HPDE6-E6E7 (cell line): Measurements from ENCODE around the gene ENO3.

ENCODE experiments used
- DNase-seq: peaks from one replicate; pipeline ENCODE4 v3.0.0; 2011; ENCODE audit warnings: missing footprints; ENCODE audit errors: extremely low spot score

ENO3 gene

GRCh38 chr17:4937553-4937952, 13.4 kb upstream of the ENO3 start:
- no peak for DNase-seq

GRCh38 chr17:4938069-4938491, 12.8 kb upstream of the ENO3 start:
- no peak for DNase-seq

- no peak for DNase-seq
Observed at GRCh38 chr17:4938688-4939545, 12.0 kb upstream of the ENO3 start.

DNA sequence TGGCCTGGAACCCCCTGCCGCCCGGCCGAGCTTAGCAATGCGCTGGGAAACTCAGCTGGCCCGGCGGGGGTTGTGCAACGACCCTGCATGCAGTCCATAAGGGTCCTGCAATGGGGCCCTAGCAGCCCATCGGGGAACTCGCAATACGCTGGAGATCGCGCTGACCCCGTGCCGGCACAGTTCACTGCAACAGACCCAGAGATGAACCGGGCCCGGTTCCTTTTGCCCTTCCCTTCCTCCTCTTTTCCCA, 11.4 kb upstream of the ENO3 start:
- DNase-seq = no peak

- DNase-seq = peak; percentile 96
Observed at GRCh38 chr17:4939796-4940554, 10.9 kb upstream of the ENO3 start, which contains the start of the genes RNF167 and SLC25A11. TSS of gene RNF167 (plus strand) at chr17:4940268. CDS start at chr17:4940910, 642 bp downstream. TSS of gene SLC25A11 (minus strand) at chr17:4940046. CDS start at chr17:4939910, 136 bp downstream.

DNA sequence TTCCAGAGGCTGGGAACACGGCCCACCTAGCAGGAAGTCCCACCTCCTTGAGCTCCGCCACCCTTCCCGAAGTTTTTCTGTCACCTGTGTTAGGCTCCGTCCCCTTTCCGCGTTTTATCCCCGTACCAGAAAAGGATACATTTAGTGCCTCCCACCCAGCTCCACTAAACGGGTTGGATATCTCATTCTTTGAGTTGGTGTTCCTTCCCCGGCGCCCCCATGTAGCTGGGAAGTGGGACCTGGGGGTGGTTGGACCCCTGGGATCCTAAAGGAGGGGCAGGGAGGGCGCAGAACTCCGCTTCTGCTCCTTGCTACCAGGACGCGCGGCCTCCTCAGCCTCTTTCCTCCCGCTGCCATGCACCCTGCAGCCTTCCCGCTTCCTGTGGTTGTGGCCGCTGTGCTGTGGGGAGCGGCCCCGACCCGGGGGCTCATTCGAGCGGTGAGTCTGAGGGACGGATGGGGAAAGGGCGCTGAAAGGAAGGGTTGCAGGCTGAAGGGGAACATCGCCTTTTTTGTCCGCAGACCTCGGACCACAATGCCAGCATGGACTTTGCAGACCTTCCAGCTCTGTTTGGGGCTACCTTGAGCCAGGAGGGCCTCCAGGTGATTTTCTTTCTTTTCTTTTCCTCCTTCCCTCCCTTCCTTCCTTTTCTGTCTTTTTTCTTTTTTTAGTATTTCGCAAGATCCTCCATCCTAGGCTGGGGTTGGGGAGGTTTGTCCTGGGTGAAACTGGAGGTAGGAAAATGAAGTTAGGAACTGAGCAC, 10.2 kb upstream of the ENO3 start:
- peak; percentile 64 for DNase-seq

DNA sequence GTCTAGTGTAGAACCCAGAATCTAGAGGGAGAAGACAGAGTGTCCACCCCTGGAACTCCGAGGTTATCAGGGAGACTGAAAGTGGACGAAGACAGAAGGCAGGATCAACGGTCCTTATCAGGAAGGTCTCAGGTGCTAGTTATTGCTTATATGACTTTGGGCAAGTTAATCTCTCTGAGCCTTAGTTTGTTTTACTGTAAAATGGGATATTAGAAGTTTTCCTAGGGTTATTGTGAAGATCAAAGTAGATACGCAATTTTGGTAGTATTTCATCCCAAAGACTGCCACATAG, 9.7 kb upstream of the ENO3 start:
- DNase-seq = no peak

DNA sequence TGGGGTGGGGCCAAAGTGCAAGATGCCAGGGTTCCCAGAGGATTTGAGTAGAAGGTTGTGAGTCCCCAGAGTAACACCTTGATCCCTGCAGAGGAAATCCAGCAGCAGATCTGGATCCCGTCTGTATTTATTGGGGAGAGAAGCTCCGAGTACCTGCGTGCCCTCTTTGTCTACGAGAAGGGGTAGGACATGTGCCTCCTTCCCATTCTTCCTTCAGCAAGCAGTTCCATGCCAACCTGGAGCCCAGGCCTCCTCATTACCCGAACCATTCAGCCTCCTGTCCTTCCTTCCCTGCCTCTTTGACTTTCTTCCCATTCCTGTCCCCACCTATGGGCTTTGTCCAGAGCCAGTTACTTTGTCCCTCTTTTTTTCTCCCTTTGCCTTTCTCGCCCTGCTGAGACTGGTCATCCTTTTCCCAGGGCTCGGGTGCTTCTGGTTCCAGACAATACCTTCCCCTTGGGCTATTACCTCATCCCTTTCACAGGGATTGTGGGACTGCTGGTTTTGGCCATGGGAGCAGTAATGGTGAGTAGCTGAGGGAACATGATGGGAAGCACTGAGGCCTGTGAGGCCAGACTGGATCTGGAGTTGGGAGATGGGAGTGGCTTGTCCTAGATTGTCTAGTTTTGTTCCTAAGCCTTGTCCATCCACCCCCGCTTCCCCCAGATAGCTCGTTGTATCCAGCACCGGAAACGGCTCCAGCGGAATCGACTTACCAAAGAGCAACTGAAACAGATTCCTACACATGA, 8.0 kb upstream of the ENO3 start:
- no peak for DNase-seq

DNA sequence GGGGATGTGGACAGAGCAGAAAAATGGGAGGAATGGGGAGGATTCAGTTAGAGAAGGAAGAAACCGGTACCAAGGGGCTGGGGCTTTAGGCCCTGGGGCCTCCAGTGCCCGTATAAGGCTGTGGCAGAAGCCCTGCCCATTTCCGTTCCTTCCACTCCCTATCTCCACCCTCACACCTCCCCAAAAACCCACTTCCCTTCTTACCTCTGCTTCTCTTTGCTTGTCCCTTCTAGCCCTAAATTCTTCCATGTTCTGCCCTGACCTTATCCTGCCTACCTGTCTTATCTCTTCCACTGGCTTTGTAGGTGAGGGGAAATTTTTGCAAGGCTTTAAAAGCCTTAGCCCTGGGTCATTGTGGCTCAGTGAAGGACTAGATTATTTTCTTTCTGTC, 6.8 kb upstream of the ENO3 start:
- no peak for DNase-seq

GRCh38 chr17:4944554-4945175, 6.3 kb upstream of the ENO3 start:
- DNase-seq = no peak

GRCh38 chr17:4945176-4945943, 5.6 kb upstream of the ENO3 start:
- peak; percentile 90 for DNase-seq

DNA sequence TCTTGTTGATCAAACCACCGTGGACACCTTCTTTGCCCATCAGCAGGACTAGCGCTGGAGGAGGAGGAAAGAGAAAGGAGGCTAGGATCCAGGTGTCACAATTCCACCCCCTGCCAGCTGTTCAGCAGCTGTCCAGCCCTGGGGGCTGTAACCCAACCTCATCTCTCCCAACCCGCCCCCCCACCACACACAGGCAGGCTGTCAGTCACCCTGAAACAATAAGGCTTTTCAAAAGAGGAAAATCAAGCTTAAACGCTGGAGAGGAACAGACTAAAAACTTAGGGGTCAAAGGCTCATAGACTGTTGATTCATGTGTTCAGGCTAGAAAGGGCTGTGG, 5.0 kb upstream of the ENO3 start:
- no peak for DNase-seq

DNA sequence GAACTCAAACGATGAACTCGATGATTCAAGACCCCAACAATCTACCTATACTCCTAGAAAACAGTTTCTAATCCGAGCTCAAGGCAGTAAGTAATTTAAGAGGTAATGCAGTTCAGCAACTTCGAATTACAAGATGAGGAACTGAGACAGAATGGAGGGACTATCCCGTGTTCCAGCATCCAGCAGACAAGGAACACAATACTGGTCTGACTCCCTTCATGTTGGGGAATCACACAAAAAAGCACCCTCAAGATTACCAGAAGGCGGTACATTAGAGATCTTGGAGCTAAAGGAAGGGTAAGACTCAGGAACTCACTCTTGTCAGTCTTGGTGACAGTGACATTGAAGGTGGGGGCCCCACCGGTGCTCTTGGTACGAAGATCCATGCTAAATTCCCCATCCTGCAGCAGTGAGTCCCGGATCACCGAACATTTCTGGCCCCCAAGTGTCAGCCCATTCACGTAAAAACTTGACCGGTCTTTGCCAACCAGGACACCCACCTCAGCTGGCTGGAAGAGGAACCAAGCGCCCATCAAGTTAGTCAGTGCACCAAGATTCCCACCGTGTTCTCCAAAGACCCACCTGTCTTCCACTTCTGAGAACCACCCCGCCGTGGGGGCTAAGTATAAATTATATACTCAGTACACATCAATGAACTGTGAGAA, 4.5 kb upstream of the ENO3 start:
- no peak for DNase-seq

DNA sequence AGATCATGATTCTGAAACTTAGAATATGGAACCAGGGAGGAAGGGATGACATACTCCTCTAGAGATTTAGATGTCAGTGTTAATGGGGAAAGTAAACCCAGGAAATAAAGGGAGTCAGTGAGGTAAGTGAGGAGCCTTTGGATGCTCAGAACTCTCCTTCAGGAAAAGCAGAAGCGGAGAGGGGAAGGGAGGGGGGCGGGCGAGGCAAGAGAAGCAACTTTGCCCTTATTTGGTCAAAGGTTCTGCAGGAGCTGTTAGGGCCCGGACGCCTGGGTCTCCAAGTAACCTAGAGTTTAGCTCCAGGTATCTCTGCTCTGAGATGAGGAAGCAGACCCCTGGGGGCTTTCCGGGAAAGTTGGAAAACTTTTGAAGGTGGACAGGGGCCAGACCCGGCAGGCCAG, 3.9 kb upstream of the ENO3 start:
- DNase-seq = no peak

DNA sequence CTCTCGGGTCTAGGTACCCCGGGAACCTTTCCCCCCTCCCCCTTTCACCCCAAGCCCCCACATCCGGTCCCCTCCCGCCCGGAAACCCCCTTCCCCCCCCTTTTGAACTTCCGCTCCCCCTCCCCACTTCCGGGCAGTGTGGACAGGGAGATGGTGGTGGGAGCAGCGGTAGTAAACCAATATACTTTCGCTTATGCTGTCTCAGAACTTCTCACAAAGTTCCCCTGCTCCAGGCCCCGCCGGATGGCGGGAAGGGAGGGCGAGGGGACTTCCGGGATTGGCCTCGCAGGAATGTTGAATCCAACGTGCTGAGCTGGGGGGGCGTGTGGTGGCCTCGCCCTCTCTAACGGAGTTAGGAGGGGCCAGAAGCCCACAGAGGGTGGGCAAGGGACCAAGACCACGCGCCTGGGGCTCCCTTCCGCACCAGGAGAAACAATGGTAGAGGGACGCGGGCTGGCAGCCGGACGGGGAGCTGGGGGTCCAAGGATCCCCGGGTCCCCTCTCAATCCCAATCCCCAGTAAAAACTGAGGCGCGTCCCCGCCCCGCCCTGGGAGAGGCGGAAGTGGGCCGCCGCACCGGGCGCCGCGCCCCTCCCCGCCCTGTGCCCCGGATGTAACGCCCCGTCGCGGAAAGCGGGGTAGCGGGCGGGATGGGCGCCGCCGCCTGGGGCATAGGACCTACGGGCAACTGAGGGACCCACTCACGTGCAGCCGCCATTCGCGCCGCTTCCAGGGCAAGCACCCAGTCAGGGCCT, 3.3 kb upstream of the ENO3 start:
- DNase-seq = no peak

DNA sequence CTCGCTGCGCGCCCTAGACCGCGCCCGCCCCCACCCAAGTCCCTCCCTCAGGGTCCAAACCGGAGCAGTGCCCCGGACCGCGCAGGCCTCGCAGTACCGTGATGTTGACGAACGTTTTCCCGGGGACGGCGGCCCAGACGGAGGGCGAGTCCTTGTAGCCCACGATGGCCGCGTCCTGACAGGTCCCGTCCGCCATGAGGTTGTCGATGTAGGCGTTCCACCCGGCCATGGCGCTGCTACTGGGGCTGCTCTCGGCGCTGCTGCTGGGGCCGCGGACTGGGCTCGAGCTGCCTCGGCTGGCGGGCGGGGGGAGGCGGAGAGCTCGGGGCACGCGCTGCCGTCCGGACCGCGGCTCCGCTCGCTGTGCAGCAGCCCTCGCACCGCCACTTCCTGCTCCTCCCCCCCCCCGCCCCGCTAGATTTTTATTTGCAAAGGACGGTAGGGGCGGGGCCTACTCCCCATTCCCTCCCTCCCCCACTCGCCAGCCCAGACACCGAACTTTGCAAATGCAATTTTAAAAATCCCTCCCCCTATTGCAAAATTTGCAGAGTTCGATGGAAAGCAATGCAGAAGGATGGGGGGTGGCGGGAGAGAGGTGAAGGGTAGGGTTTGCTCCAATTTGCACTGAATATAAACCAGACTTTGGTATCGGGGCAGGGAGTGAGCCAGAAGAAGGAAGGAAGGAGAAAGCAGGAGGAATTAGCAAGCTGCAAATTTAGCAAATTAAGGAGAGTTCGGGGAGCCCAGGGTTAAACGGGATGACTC, 2.6 kb upstream of the ENO3 start, which contains the start of gene PFN1:
Gene PFN1, minus strand, starts transcription at position 365 of the 765 bp plus-strand sequence. Its CDS starts 136 bp downstream, at position 229.
- DNase-seq = peak; percentile 72

- DNase-seq = peak; percentile 90
Observed at GRCh38 chr17:4948931-4949320, 2.0 kb upstream of the ENO3 start.

- no peak for DNase-seq
Observed at GRCh38 chr17:4949321-4950074, 1.4 kb upstream of the ENO3 start.
